Skeletal muscle tissue (tissue), 4 donors: ENCODE results near the gene FGFR3. TPM values are rescaled to one million over a fixed set of nuclear protein-coding genes. Genes with fewer than 3 reads are reported as not detected.

ENCODE experiments used
- H3K27ac ChIP-seq: one replicate; pipeline ENCODE4 v1.7.0; 2013; ENCODE audit warnings: mild to moderate bottlenecking, low read depth, low read length, inconsistent platforms
- H3K27me3 ChIP-seq, 3 donors: one replicate each; pipeline ENCODE4 v1.7.0; 2013; ENCODE audit warnings: low read length in 3 of 3; ENCODE audit not compliant: control insufficient read depth in 3 of 3, insufficient read depth in 3 of 3
- H3K36me3 ChIP-seq, 3 donors: one replicate each; pipeline ENCODE4 v1.7.0; 2013; ENCODE audit warnings: low read length in 3 of 3; ENCODE audit not compliant: control insufficient read depth in 3 of 3, insufficient read depth in 3 of 3
- H3K4me1 ChIP-seq, 3 donors: one replicate each; pipeline ENCODE4 v1.7.0; 2013; ENCODE audit warnings: low read length in 3 of 3, mild to moderate bottlenecking in 3 of 3; ENCODE audit not compliant: control insufficient read depth in 3 of 3, insufficient read depth in 3 of 3
- H3K4me3 ChIP-seq, 3 donors: one replicate each; pipeline ENCODE4 v1.7.0; 2013; ENCODE audit warnings: low read length in 3 of 3
- H3K9ac ChIP-seq, 3 donors: one replicate each; pipeline ENCODE4 v1.7.0; 2013; ENCODE audit warnings: low read length in 3 of 3, mild to moderate bottlenecking in 3 of 3, moderate library complexity in 2 of 3, low read depth in 1 of 3
- H3K9me3 ChIP-seq, 3 donors: one replicate each; pipeline ENCODE4 v1.7.0; 2013; ENCODE audit warnings: low read length in 3 of 3; ENCODE audit not compliant: control insufficient read depth in 3 of 3
- total RNA-seq: library from RNA; depleted of rRNA; stranded (reverse); fragments of >200 nt; gene quantifications from one replicate; pipeline ENCODE4 v1.2.3, GENCODE V29; 2014
- donor health status: Osteomylitis.

Gene FGFR3
- total RNA-seq, 1 donor from 2014 or later = 0.52 TPM

DNA sequence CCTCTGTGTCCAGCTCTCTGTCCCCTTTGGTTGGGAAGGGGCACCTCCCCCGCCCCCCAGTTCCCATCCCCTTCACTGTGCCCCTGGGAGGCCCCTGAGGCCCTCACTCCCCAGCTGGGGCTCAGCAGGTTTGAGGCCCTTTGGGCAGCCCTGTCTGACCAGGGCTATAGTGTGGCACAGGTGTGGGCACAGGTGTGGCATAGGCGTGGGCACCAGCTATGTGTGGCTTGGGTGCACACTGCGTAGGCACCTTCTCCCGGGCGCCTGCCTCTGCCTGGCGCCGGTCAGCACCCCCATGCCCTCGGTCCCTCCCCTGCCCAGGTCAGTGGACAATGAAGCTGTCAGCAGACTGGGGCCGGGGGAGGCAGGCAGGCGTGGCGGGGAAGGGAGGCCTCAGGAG, 7.5 kb upstream of the FGFR3 start:
- H3K27me3 ChIP-seq = no peaks in the 10 kb centered on the region
- no peak overlapping the region for H3K27ac ChIP-seq

DNA sequence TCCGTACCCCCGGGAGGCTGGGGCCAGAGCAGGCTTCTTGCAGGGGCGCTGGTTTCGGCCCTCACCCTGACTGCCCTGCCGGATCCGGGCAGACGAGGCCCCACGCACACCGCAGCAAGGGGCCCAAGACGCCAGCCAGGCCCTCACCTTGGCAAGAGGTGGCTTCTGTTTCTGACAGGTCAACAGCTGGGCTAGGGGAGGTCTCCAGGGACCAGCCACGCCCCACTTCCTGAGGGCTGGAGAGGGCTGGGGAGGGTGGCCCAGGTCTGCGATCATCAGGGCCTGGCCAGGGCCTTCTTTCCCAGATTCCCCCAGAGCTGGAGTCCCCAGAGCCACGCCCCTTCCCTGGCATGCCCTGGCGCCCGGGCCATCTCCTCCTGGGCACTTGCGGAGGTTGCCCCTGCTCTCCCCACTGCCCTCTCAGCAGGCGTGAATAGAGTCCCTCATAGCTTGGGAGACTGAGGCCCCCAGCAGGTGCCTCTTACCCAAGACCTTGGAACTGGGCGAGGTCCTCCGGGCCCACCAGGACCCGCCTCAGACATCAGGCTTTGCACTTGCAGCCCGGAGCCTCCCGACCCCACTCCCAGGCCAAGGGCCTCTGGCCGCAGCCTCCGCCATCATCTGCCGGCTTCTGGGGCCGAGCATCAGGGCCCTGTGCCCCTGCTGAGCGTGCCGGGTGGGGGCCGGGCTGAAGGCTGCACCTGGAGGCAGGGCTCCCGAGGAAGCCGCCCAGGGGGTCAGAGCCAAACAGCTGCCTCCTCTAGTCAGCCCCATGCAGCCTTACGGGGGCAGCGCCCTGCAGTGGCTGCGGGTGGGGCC, 6.3 kb upstream of the FGFR3 start:
- H3K9ac ChIP-seq = no peak overlapping the region
- no peaks in the 10 kb centered on the region for H3K27me3 ChIP-seq
- H3K36me3 ChIP-seq = no peaks in the 10 kb centered on the region
- no peak overlapping the region for H3K4me3 ChIP-seq
- H3K4me1 ChIP-seq = peaks cover 4 to 14% (median 10%) of the 10 kb centered on the region in 3 donors
- no peak overlapping the region for H3K27ac ChIP-seq
- H3K9me3 ChIP-seq = no peaks in the 10 kb centered on the region

More for the DNA sequence above, 7.5 kb upstream of the FGFR3 start:
- H3K4me3 ChIP-seq = no peak overlapping the region
- H3K9ac ChIP-seq = no peak overlapping the region
- peaks cover 4 to 14% (median 10%) of the 10 kb centered on the region in 3 donors for H3K4me1 ChIP-seq
- H3K36me3 ChIP-seq = no peaks in the 10 kb centered on the region
- H3K9me3 ChIP-seq = no peaks in the 10 kb centered on the region

DNA sequence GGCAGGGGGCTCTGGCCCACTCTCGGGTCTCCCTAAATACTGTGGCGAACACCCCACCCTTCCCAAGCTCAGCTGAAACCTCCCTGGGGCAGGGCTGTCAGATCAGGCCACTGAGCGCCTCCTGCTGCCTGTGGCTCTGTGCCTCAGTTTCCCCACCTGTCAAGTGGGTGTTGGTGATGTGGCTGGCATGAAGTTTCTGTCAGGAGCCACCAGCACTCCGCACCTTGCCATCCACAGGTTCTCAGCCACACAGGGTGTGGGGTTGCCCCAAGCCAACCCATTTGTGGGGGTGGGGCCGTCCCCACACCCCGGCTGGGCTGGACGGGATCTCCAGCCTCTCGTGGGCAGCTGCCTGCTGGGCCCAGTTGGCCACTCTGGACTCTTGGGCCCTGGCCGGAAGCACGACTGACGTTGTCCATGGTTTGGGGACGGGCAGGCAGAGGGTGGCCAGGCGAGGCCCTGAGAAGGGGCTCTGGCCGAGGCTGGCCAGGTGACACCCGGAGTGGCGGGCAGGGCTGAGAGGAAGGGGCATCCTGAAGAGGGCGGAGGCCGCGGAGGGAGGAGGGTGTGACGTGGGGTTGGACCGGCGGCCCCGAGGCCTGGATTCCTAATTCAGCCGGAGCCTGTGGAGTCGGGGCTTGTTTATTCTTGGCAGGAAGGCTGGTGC, 5.5 kb upstream of the FGFR3 start:
- no peaks in the 10 kb centered on the region for H3K36me3 ChIP-seq
- H3K9ac ChIP-seq = no peak overlapping the region
- no peaks in the 10 kb centered on the region for H3K9me3 ChIP-seq
- peaks cover under 1 to 3% (median 3%) of the 10 kb centered on the region in 3 donors for H3K27me3 ChIP-seq
- H3K27ac ChIP-seq = no peak overlapping the region
- no peak overlapping the region for H3K4me3 ChIP-seq
- H3K4me1 ChIP-seq = peaks cover 4 to 14% (median 10%) of the 10 kb centered on the region in 3 donors

DNA sequence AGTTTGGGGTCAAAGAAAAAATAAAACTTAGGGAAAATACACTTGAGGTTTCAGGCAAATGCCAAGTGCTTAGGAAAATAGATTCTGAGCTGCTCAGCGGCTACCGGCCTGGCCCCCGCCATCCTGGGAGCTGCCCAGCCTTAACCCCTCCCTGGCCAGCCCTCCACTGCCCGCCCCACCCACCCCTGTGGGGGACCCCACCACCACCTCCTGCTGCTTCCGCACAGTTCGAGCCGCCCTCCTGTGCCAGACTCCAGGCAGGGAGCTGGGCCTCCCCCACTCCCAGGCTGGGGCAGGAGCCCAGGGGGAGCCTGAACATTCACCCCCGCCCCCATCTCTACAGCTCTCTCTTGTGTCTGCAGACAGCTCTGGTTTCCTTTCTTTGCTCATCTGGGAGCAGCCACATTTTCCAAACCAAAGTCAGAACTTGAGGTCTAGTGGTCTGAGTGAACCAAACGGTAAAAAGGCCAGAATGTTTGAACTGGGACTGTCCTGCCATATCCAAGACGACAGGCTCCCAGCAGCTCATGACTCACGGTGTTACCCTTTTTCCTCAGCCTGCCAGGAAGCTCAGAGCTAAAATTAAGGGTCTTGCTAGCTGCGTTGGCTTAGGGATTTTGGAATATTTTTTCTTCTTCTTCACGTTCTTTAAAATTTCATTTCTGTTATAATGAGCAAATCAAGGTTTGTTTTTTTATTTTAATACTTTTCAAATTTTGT, 4.7 kb upstream of the FGFR3 start:
- Histone ChIP-seq H3K27me3 (peaks cover 3 to 4% (median 4%) of the 10 kb centered on the region in 3 donors), H3K36me3 (no peaks in the 10 kb centered on the region), H3K9ac (no peak overlapping the region), H3K4me3 (no peak overlapping the region), H3K27ac (no peak overlapping the region), H3K4me1 (peaks cover 4 to 14% (median 10%) of the 10 kb centered on the region in 3 donors), H3K9me3 (no peaks in the 10 kb centered on the region)

DNA sequence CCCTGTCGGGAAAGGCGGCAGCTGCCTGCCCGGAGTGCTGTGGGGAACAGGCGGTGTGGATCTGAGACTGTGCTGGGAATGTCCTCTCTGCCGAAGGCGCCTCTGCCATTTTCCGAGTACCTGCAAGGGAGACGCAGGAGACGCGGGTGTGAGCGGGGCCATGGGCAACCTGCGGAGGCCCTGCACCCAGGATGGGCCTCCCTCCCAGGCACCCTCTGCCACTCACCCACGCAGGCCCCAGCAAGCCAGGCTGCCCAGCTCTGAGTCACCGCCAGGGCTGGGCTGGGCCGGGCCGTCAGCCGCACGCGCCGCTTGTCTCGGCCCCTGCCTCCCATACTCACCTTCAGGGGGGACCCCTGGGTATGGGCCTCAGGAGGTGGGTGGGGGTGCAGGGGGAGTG, 3.5 kb upstream of the FGFR3 start:
- H3K4me3 ChIP-seq = no peak overlapping the region
- H3K9me3 ChIP-seq = no peaks in the 10 kb centered on the region
- peaks cover 11 to 13% (median 11%) of the 10 kb centered on the region in 3 donors for H3K27me3 ChIP-seq
- H3K4me1 ChIP-seq = peaks cover 10 to 18% (median 13%) of the 10 kb centered on the region in 3 donors
- no peak overlapping the region for H3K9ac ChIP-seq
- no peak overlapping the region for H3K27ac ChIP-seq
- H3K36me3 ChIP-seq = no peaks in the 10 kb centered on the region

DNA sequence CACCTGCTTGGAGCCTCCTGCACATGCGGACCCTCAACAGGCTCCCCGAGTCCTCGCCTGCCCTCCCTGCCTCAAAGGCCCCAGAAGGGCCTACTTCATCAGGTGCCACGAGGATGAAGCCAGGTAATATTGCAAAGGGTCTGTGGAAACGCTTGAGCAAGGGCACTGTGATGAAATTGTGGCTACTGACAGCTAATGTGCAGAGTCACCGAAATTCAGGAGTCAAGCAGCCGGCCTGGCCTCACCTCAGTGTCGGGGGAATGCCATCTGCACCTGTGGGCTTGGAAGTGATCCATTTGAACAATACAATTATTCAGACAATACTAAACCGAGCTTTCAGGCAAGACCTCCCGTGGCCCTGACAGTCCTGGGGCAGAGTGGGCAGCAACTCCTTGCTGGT, 3.1 kb upstream of the FGFR3 start:
- Histone ChIP-seq H3K27me3 (peaks cover 12 to 17% (median 13%) of the 10 kb centered on the region in 3 donors), H3K9ac (no peak overlapping the region), H3K4me3 (no peak overlapping the region), H3K4me1 (peaks cover 7 to 13% (median 8%) of the 10 kb centered on the region in 3 donors), H3K36me3 (no peaks in the 10 kb centered on the region), H3K27ac (no peak overlapping the region), H3K9me3 (no peaks in the 10 kb centered on the region)

DNA sequence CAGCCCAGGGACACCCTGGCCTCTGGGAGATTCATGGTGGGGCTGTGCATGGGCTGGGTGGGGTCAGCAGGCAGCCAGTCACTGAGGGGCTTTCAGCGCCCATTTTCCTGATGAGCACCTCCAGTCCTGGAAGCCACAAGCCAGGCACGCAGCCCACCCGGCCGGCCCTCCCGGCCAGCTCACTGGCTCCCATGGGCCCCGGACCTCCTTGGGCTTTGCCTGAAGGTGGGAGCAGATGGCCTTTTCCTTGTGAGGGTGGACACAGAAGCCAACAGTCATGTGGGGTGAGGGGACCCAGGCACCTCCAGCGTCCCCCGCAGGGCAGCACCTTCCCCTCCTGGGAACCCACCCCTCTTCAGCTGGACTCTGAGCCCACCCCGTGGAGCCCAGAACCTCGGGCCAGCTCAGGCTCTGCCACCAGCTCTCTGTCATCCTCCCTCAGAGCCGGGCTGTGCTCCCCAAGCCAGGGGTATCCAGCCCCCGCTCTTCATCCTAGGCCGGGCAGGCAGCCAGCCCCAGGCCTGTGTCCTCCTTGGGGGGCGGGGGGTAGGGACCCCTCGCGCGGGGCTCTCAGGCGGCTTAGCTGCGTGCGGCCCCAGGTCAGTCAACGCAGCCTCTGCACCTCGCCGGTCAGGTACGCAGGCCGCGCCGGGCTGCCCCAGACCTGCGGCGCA, 798 bp upstream of the FGFR3 start:
- Histone ChIP-seq H3K36me3 (no peaks in the 10 kb centered on the region), H3K9ac (no peak overlapping the region), H3K4me3 (no peak overlapping the region), H3K9me3 (no peaks in the 10 kb centered on the region), H3K27me3 (peaks cover 32 to 38% (median 33%) of the 10 kb centered on the region in 3 donors), H3K4me1 (peaks cover 7 to 11% (median 9%) of the 10 kb centered on the region in 3 donors), H3K27ac (no peak overlapping the region)

DNA sequence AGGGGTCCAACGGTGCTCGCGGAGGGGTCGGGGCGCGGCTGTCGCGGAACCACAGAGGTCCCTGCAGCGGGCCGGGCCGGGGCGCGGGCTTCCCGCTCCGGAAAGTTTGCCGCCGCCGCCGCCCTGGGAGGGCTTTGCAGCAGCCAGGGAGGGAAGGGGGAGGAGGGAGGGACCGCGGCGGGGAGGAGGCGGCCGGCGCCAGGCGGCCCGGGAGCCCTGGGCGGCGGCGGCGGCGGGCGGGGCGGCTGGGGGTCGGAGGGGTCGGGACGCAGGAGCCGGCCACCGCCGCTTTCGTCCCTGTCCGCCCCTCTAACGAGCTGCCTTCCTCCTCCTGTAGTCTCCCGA, 375 bp downstream of the FGFR3 start:
- Histone ChIP-seq H3K27ac (no peak overlapping the region), H3K4me3 (no peak overlapping the region), H3K27me3 (peaks cover 34 to 45% (median 39%) of the 10 kb centered on the region in 3 donors), H3K4me1 (peaks cover 7 to 11% (median 9%) of the 10 kb centered on the region in 3 donors), H3K9me3 (no peaks in the 10 kb centered on the region), H3K9ac (no peak overlapping the region), H3K36me3 (no peaks in the 10 kb centered on the region)

DNA sequence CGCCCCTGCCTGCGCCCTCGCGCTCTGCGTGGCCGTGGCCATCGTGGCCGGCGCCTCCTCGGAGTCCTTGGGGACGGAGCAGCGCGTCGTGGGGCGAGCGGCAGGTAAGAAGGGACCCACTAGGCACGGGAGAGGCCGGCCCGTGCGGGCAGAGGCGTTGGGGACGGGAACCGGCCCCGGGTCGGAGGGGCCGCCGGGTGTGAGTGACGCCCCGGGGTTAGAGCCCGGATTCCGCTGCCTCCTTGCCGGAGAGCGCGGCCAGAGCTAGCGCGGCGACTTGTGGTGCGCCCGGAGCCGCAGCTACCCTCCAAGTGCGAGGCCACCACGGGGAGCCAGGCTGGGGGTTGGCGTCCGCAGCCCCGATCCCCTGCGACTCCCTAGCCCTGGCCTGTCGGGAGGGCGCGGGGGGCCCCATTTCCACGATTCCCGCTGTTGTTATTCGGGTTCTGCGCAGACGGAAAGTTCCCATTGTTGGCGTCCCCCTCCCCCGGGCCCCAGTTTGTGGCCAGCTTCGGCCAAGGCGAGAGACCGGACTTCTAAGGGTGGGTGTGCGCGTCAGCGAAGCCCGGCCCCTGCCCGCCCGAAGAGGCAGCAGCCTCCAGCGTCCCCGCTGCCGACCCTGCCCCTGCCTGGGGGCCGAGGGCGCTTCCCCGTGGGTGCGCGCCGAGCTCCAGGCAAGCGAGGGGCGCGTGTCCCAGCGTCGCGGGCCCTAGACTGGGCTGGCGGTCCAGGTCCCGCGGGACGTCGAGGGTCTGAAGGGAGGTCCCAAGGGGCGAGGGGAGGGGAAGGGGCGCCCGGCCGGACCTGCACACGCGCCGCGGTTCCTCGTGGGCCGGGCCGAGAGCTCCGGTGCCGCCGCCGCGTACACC, 1.1 kb downstream of the FGFR3 start:
- Histone ChIP-seq H3K4me3 (peak overlapping the region in 2 of 3 donors; percentile 35 to 46), H3K9me3 (no peaks in the 10 kb centered on the region), H3K27ac (no peak overlapping the region), H3K4me1 (peaks cover 7 to 11% (median 9%) of the 10 kb centered on the region in 3 donors), H3K27me3 (peaks cover 37 to 49% (median 43%) of the 10 kb centered on the region in 3 donors), H3K9ac (no peak overlapping the region), H3K36me3 (no peaks in the 10 kb centered on the region)
